Measurements from ENCODE around the gene SCLY. TPM values are rescaled to one million over a fixed set of nuclear protein-coding genes. Genes with fewer than 3 reads are reported as not detected.

The SCLY gene
- polyA plus RNA-seq, 3 donors: 9.5 to 10.6 (median 10.3) TPM

DNA sequence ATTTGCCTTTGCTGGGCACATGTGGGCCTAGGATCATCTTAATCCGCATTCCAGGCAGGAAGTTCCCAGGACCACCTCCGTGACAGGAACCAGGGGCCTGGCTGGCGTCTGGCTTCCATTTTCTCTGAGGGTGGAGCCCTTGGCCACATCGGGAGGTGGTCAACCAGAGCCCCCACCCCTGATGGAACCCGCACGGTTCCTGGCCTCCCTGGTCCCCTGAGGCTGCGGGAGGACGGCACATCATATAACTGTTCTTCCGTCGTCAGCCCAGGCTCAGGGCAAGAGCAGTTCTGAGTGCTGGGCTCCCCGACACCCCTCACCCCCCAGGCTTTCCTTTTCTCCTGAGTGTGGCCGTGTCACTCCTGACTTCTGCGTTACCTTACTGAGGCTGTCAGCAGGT, 52.8 kb downstream of the SCLY start:
- Histone ChIP-seq H3K9me3 (replicated peaks in 1 of 2; ENCODE audit: control insufficient read depth in 1 of 2, insufficient read depth in 1 of 2, low read length in 2 of 2) (peaks cover 7 to 11% of the 10 kb centered on the region in 2 donors), H3K27ac (ENCODE audit: low read depth in 1 of 2, low read length in 2 of 2) (no peak overlapping the region), H2AFZ (ENCODE audit: insufficient read depth, low read depth, low read length, poor library complexity, severe bottlenecking) (no peak overlapping the region), H4K20me1 (ENCODE audit: insufficient read depth, low read length) (no peaks in the 10 kb centered on the region), H3K4me1 (ENCODE audit: control insufficient read depth in 1 of 2, insufficient read depth in 2 of 2, low read length in 2 of 2) (peaks cover 4 to 5% of the 10 kb centered on the region in 2 donors), H3K9ac (ENCODE audit: insufficient read depth, low read length, poor library complexity, severe bottlenecking) (no peak overlapping the region), H3K79me2 (ENCODE audit: insufficient read depth, low read length) (no peaks in the 10 kb centered on the region), H3K4me3 (replicated peaks in 1 of 3; ENCODE audit: low read depth in 2 of 3, low read length in 3 of 3) (no peak overlapping the region), H3K4me2 (replicated peaks; ENCODE audit: extremely low read depth, low read length, poor library complexity, severe bottlenecking) (no peak overlapping the region), H3K27me3 (ENCODE audit: control insufficient read depth in 2 of 2, insufficient read depth in 2 of 2, low read length in 2 of 2) (no peaks in the 10 kb centered on the region), H3K36me3 (replicated peaks in 1 of 2; ENCODE audit: control insufficient read depth in 1 of 2, insufficient read depth in 2 of 2, low read length in 2 of 2) (no peaks in the 10 kb centered on the region)
- Mint-ChIP-seq H3K4me1 (peaks cover 7% of the 10 kb centered on the region), H3K4me3 (no peak overlapping the region), H3K27me3 (ENCODE audit: low read depth in 3 of 3) (peaks cover 11% of the 10 kb centered on the region in 3 donors), H3K27ac (peak overlapping the region in 2 of 7 donors; percentile 12 to 20), H3K36me3 (no peaks in the 10 kb centered on the region), H3K9me3 (peaks cover 8 to 31% (median 19%) of the 10 kb centered on the region in 7 donors)
- TF ChIP-seq, protein P1, sequence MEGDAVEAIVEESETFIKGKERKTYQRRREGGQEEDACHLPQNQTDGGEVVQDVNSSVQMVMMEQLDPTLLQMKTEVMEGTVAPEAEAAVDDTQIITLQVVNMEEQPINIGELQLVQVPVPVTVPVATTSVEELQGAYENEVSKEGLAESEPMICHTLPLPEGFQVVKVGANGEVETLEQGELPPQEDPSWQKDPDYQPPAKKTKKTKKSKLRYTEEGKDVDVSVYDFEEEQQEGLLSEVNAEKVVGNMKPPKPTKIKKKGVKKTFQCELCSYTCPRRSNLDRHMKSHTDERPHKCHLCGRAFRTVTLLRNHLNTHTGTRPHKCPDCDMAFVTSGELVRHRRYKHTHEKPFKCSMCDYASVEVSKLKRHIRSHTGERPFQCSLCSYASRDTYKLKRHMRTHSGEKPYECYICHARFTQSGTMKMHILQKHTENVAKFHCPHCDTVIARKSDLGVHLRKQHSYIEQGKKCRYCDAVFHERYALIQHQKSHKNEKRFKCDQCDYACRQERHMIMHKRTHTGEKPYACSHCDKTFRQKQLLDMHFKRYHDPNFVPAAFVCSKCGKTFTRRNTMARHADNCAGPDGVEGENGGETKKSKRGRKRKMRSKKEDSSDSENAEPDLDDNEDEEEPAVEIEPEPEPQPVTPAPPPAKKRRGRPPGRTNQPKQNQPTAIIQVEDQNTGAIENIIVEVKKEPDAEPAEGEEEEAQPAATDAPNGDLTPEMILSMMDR (IDR thresholded peaks at IDR 0.05): no peak
- intact Hi-C loops (cut with micrococcal nuclease): no loop called here
- no peak for DNase-seq
- WGBS (ENCODE audit: insufficient coverage): 94% methylated on average over 13 of the region's 13 CpGs

GRCh38 chr2:238114331-238114841, 53.6 kb downstream of the SCLY start:
- H3K36me3 ChIP-seq (replicated peaks in 1 of 2; ENCODE audit: control insufficient read depth in 1 of 2, insufficient read depth in 2 of 2, low read length in 2 of 2): no peaks in the 10 kb centered on the region
- no peaks in the 10 kb centered on the region for H3K79me2 ChIP-seq (ENCODE audit: insufficient read depth, low read length)
- no peaks in the 10 kb centered on the region for H3K4me1 ChIP-seq (ENCODE audit: control insufficient read depth in 1 of 2, insufficient read depth in 2 of 2, low read length in 2 of 2)
- no peak overlapping the region for H3K4me2 ChIP-seq (replicated peaks; ENCODE audit: extremely low read depth, low read length, poor library complexity, severe bottlenecking)
- H3K9ac ChIP-seq (ENCODE audit: insufficient read depth, low read length, poor library complexity, severe bottlenecking): no peak overlapping the region
- DNase-seq: no peak
- H2AFZ ChIP-seq (ENCODE audit: insufficient read depth, low read depth, low read length, poor library complexity, severe bottlenecking): no peak overlapping the region
- Mint-ChIP-seq H3K4me3 (no peak overlapping the region), H3K27ac (no peak overlapping the region), H3K4me1 (no peaks in the 10 kb centered on the region), H3K9me3 (peaks cover 8 to 31% (median 19%) of the 10 kb centered on the region in 7 donors), H3K36me3 (no peaks in the 10 kb centered on the region), H3K27me3 (ENCODE audit: low read depth in 3 of 3) (peaks cover 12 to 17% (median 16%) of the 10 kb centered on the region in 3 donors)
- no peak overlapping the region for H3K27ac ChIP-seq (ENCODE audit: low read depth in 1 of 2, low read length in 2 of 2)
- no peak overlapping the region for H3K4me3 ChIP-seq (replicated peaks in 1 of 3; ENCODE audit: low read depth in 2 of 3, low read length in 3 of 3)
- intact Hi-C loops (cut with micrococcal nuclease): no loop called here
- H3K9me3 ChIP-seq (replicated peaks in 1 of 2; ENCODE audit: control insufficient read depth in 1 of 2, insufficient read depth in 1 of 2, low read length in 2 of 2): peaks cover 7 to 11% of the 10 kb centered on the region in 2 donors
- TF ChIP-seq, protein P1 (IDR thresholded peaks at IDR 0.05): no peak
- H4K20me1 ChIP-seq (ENCODE audit: insufficient read depth, low read length): no peaks in the 10 kb centered on the region
- no peaks in the 10 kb centered on the region for H3K27me3 ChIP-seq (ENCODE audit: control insufficient read depth in 2 of 2, insufficient read depth in 2 of 2, low read length in 2 of 2)
- 85% methylated on average over 12 of the region's 16 CpGs for WGBS (ENCODE audit: insufficient coverage)
